H1 (cell line): Measurements from ENCODE around the gene SLX4. TPM values are rescaled to one million over a fixed set of nuclear protein-coding genes. Genes with fewer than 3 reads are reported as not detected.

Source experiments
- CHD1 ChIP-seq: IDR thresholded peaks from 2 replicates; pipeline ENCODE4 v1.6.1; 2012; ENCODE audit warnings: low read depth, low read length, improper control_type of control experiment
- EGR1 ChIP-seq: IDR thresholded peaks from 2 replicates; pipeline ENCODE4 v1.6.1; 2011; ENCODE audit warnings: low read depth, low read length, borderline replicate concordance
- GTF2F1 ChIP-seq: IDR thresholded peaks from 2 replicates; pipeline ENCODE4 v1.6.1; 2012; ENCODE audit warnings: low read depth, low read length, improper control_type of control experiment, borderline replicate concordance
- MAFK ChIP-seq: IDR thresholded peaks from 2 replicates; pipeline ENCODE4 v1.6.1; 2012; ENCODE audit warnings: low read depth, mild to moderate bottlenecking, improper control_type of control experiment, low read length
- TCF12 ChIP-seq: IDR thresholded peaks from 2 replicates; pipeline ENCODE4 v1.6.1; 2011; ENCODE audit warnings: low read depth, mild to moderate bottlenecking, low read length
- polyA plus RNA-seq, 7 experiments: library from polyadenylated mRNA; depleted of rRNA in 3 of 7; stranded (reverse) in 5 of 7; unstranded in 2 of 7; fragments of >200 nt in 5 of 7; fragments of 200-250 nt in 2 of 7; gene quantifications; 1 replicate in 5 of 7; 2 replicates in 1 of 7; 4 replicates in 1 of 7; pipeline versions ENCODE4 v1.2.1 to v1.2.3, GENCODE V29; 2011 to 2013; ENCODE audit warnings: missing spikeins in 2 of 7, mixed read lengths in 2 of 7
- total RNA-seq: library from RNA; stranded (reverse); fragmentation: NEBNext Ultra II Directional; extraction: Animal tissue kit (Norgen Biotek cat#: 25700); gene quantifications from 2 replicates; pipeline ENCODE4 v1.2.1, GENCODE V29; 2021

Gene SLX4
- total and polyA plus RNA-seq, 2 of the 8 experiments (the other 6 are each of a cell fraction or from before 2014, with no cell fraction given) = 4.4 to 11.4 TPM

GRCh38 chr16:3650631-3651265 is 39.3 kb upstream of the SLX4 start (continued):
- TF ChIP-seq CHD1 (no peak), TCF12 (no peak), MAFK (no peak), EGR1 (no peak), GTF2F1 (no peak)
